Measurements from ENCODE around the gene DBX1. TPM values are rescaled to one million over a fixed set of nuclear protein-coding genes. Genes with fewer than 3 reads are reported as not detected.

Gene DBX1
- polyA plus RNA-seq, 1 donor (not counting 4 experiments of a cell fraction or from before 2014, with no cell fraction given): not detected

- TF ChIP-seq EZH2 (IDR thresholded peaks at IDR 0.05; ENCODE audit: low read length): no peak
- no peak for TF ChIP-seq CTCF (optimal IDR thresholded peaks at IDR 0.05 in 1 of 3, IDR thresholded peaks at IDR 0.05 in 1 of 3, conservative IDR thresholded peaks at IDR 0.05 in 1 of 3; ENCODE audit: extremely low read depth in 1 of 3, insufficient read depth in 2 of 3, low read length in 3 of 3)
Observed at GRCh38 chr11:20113149-20113438, 47.2 kb downstream of the DBX1 start.

DNA sequence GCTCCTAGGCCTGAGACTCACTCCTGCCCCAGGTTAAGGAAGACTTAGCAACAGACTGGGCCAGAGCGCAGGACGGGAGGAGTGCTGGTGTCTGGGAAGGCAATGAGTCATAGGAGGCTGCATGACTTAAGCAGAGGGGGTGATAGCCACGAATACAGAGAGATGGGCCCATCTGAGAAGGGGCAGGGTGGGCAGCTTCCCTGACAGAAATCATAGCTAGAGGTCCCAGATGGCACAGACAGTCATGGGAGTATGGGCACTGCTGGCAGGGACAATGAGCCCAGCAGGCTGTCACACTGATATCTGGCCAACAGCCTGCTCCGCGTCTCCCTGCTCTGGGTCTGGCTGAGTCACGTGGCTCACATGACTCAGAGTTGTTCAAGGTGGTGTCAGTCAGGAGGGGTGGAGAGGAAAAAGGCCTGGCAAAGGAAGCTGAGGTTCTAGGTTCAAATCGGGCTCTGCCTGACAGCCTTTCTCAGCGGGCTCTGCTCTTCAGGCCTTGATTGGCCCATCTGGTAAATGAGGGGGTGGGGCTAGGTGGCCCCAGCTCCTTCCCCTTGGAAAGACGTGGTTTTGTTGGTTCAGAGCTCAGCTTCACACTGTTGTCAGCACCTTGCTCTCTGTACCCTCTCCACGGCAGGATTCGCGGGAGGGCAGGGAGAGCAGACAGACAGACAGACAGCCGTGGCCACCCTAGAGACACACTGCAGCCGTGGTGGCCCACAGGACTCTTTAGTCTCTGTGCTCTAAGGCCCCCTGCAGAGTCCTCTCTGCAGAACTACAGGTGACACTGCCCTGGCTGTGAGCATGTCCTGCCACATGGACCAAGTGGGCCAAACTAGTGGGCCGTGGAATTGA, 47.8 kb downstream of the DBX1 start:
- Histone ChIP-seq H4K20me1 (ENCODE audit: control insufficient read depth, extremely low read depth, insufficient read depth, low read length) (peaks cover 10% of the 10 kb centered on the region), H3K79me2 (ENCODE audit: control insufficient read depth, insufficient read depth, low read length) (no peaks in the 10 kb centered on the region), H3K4me3 (ENCODE audit: control insufficient read depth in 2 of 3, extremely low read depth in 1 of 3, insufficient read depth in 2 of 3, low read depth in 1 of 3, low read length in 3 of 3) (peak overlapping the region in 2 of 3 experiments; percentile 48 to 64), H3K27ac (ENCODE audit: control insufficient read depth, insufficient read depth, low read length) (peak overlapping the region; percentile 99), H3K4me2 (ENCODE audit: control insufficient read depth, extremely low read depth, insufficient read depth, low read depth, low read length) (peak overlapping the region; percentile 94), H3K4me1 (ENCODE audit: control insufficient read depth, extremely low read depth, insufficient read depth, low read length) (peaks cover 36% of the 10 kb centered on the region), H3K36me3 (ENCODE audit: control insufficient read depth in 2 of 2, extremely low read depth in 1 of 2, insufficient read depth in 2 of 2, low read length in 2 of 2) (peaks cover 4 to 11% of the 10 kb centered on the region in 2 experiments), H3K27me3 (ENCODE audit: control insufficient read depth, extremely low read depth, insufficient read depth, low read length) (no peaks in the 10 kb centered on the region), H3K9me3 (ENCODE audit: control insufficient read depth, low read depth, low read length) (no peaks in the 10 kb centered on the region), H3K9me1 (ENCODE audit: control insufficient read depth, extremely low read depth, insufficient read depth, low read length) (peaks cover 2% of the 10 kb centered on the region), H2AFZ (ENCODE audit: control insufficient read depth, low read length) (peak overlapping the region; percentile 99), H3K9ac (ENCODE audit: control insufficient read depth, extremely low read depth, insufficient read depth, low read length) (peak overlapping the region; percentile 87)
- no peak for TF ChIP-seq EZH2 (IDR thresholded peaks at IDR 0.05; ENCODE audit: low read length)
- TF ChIP-seq CTCF (optimal IDR thresholded peaks at IDR 0.05 in 1 of 3, IDR thresholded peaks at IDR 0.05 in 1 of 3, conservative IDR thresholded peaks at IDR 0.05 in 1 of 3; ENCODE audit: extremely low read depth in 1 of 3, insufficient read depth in 2 of 3, low read length in 3 of 3): no peak
- DNase-seq (ENCODE audit: low read depth, low spot score): peak; percentile 89
- dilution Hi-C loops (cut with MboI; ENCODE audit: extremely low pct_ligation_motif_present, low sequenced_read_pairs): no loop called here
- FAIRE-seq: peak; percentile 69

More at GRCh38 chr11:20113149-20113438, 47.2 kb downstream of the DBX1 start:
- Histone ChIP-seq H3K4me3 (ENCODE audit: control insufficient read depth in 2 of 3, extremely low read depth in 1 of 3, insufficient read depth in 2 of 3, low read depth in 1 of 3, low read length in 3 of 3) (peak overlapping the region in 2 of 3 experiments; percentile 29 to 64), H2AFZ (ENCODE audit: control insufficient read depth, low read length) (peak overlapping the region; percentile 99), H3K9me3 (ENCODE audit: control insufficient read depth, low read depth, low read length) (no peaks in the 10 kb centered on the region), H3K9ac (ENCODE audit: control insufficient read depth, extremely low read depth, insufficient read depth, low read length) (peak overlapping the region; percentile 87), H3K9me1 (ENCODE audit: control insufficient read depth, extremely low read depth, insufficient read depth, low read length) (peaks cover 2% of the 10 kb centered on the region), H3K27me3 (ENCODE audit: control insufficient read depth, extremely low read depth, insufficient read depth, low read length) (no peaks in the 10 kb centered on the region), H3K79me2 (ENCODE audit: control insufficient read depth, insufficient read depth, low read length) (no peaks in the 10 kb centered on the region), H3K36me3 (ENCODE audit: control insufficient read depth in 2 of 2, extremely low read depth in 1 of 2, insufficient read depth in 2 of 2, low read length in 2 of 2) (peaks cover 6 to 10% of the 10 kb centered on the region in 2 experiments), H3K27ac (ENCODE audit: control insufficient read depth, insufficient read depth, low read length) (peak overlapping the region; percentile 99), H3K4me1 (ENCODE audit: control insufficient read depth, extremely low read depth, insufficient read depth, low read length) (peaks cover 36% of the 10 kb centered on the region), H4K20me1 (ENCODE audit: control insufficient read depth, extremely low read depth, insufficient read depth, low read length) (peaks cover 10% of the 10 kb centered on the region), H3K4me2 (ENCODE audit: control insufficient read depth, extremely low read depth, insufficient read depth, low read depth, low read length) (peak overlapping the region; percentile 94)
- no peak for FAIRE-seq
- dilution Hi-C loops (cut with MboI; ENCODE audit: extremely low pct_ligation_motif_present, low sequenced_read_pairs): no loop called here
- DNase-seq (ENCODE audit: low read depth, low spot score): no peak
